Pulmonary artery endothelial cell (primary cell): ENCODE results near the gene CDKAL1. TPM values are rescaled to one million over a fixed set of nuclear protein-coding genes. Genes with fewer than 3 reads are reported as not detected.
"Not testable (repeated sequence)": the region's sequence is repeated elsewhere in the genome, so short reads cannot be mapped to it uniquely, and the experiment has no call there.

Source experiments
- DNase-seq: peaks from one replicate; pipeline ENCODE4 v3.0.0-alpha.2; 2011; ENCODE audit warnings: low read depth, low spot score
- total RNA-seq: library from RNA; depleted of rRNA; stranded (reverse); fragments of >200 nt; gene quantifications from 2 replicates; pipeline ENCODE4 v1.2.3, GENCODE V29; 2014

The CDKAL1 gene
- total RNA-seq, 1 donor from 2014 or later = 21.8 TPM

GRCh38 chr6:20916086-20916485 lies 381.8 kb downstream of the CDKAL1 start:
- peak; percentile 26 for DNase-seq

GRCh38 chr6:20918868-20919267 lies 384.6 kb downstream of the CDKAL1 start:
- DNase-seq = peak; percentile 30

- DNase-seq = no peak
Observed at GRCh38 chr6:20919677-20920385, 385.6 kb downstream of the CDKAL1 start.

GRCh38 chr6:20921578-20921977 lies 387.3 kb downstream of the CDKAL1 start:
- DNase-seq = no peak

GRCh38 chr6:20922743-20923142 lies 388.5 kb downstream of the CDKAL1 start:
- no peak for DNase-seq

GRCh38 chr6:20924094-20924493 lies 389.8 kb downstream of the CDKAL1 start:
- not testable (repeated sequence) for DNase-seq

GRCh38 chr6:20924911-20925543 lies 390.8 kb downstream of the CDKAL1 start:
- DNase-seq = no peak

GRCh38 chr6:20927130-20927860 lies 393.0 kb downstream of the CDKAL1 start:
- no peak for DNase-seq

- DNase-seq = no peak
Observed at GRCh38 chr6:20929283-20929682, 395.0 kb downstream of the CDKAL1 start.

- no peak for DNase-seq
Observed at GRCh38 chr6:20931093-20931492, 396.8 kb downstream of the CDKAL1 start.

GRCh38 chr6:20931772-20932171 lies 397.5 kb downstream of the CDKAL1 start:
- DNase-seq = no peak

GRCh38 chr6:20932284-20932683 lies 398.0 kb downstream of the CDKAL1 start:
- DNase-seq = no peak

GRCh38 chr6:20933057-20933788 lies 399.0 kb downstream of the CDKAL1 start:
- DNase-seq = no peak

GRCh38 chr6:20936949-20937348 lies 402.7 kb downstream of the CDKAL1 start:
- DNase-seq = no peak

- DNase-seq = no peak
Observed at GRCh38 chr6:20939161-20939775, 405.0 kb downstream of the CDKAL1 start.

GRCh38 chr6:20943040-20943627 lies 408.9 kb downstream of the CDKAL1 start:
- DNase-seq = no peak

- DNase-seq = no peak
Observed at GRCh38 chr6:20943922-20944321, 409.7 kb downstream of the CDKAL1 start.

- no peak for DNase-seq
Observed at GRCh38 chr6:20946022-20946421, 411.8 kb downstream of the CDKAL1 start.

- DNase-seq = no peak
Observed at GRCh38 chr6:20946890-20947289, 412.6 kb downstream of the CDKAL1 start.

GRCh38 chr6:20947977-20948376 lies 413.7 kb downstream of the CDKAL1 start:
- DNase-seq = no peak

GRCh38 chr6:20948556-20948955 lies 414.3 kb downstream of the CDKAL1 start:
- DNase-seq = no peak
